Activated T-cell treated with anti-CD3 and anti-CD28 coated beads, Interleukin-2, amount 50 U/mL, for 4 hours (primary cell): Measurements from ENCODE around the gene LRRC4B. TPM values are rescaled to one million over a fixed set of nuclear protein-coding genes. Genes with fewer than 3 reads are reported as not detected.
A peak's percentile ranks its signal among the peaks of the same experiment; 100 is the strongest.
"Not testable (repeated sequence)": the region's sequence is repeated elsewhere in the genome, so short reads cannot be mapped to it uniquely, and the experiment has no call there.

Source experiments
- ATAC-seq, 2 donors: fragments of 200-7000 bp; cut with Tn5 transposase; one replicate each; pipeline ENCODE4 v1.10.0; 2021
- DNase-seq: peaks from one replicate; pipeline ENCODE4 v3.0.0-alpha.2; 2020
- H3K27me3 Mint-ChIP-seq: one replicate; pipeline ENCODE4 v1.8.0; 2021; ENCODE audit warnings: low read depth, mixed read lengths
- H3K36me3 Mint-ChIP-seq: one replicate; pipeline ENCODE4 v1.8.0; 2022; ENCODE audit warnings: mixed read lengths; ENCODE audit not compliant: insufficient read depth
- H3K4me1 Mint-ChIP-seq: one replicate; pipeline ENCODE4 v1.8.0; 2021; ENCODE audit warnings: low read depth, mixed read lengths
- H3K4me3 Mint-ChIP-seq: one replicate; pipeline ENCODE4 v1.8.0; 2021; ENCODE audit warnings: mild to moderate bottlenecking, moderate library complexity, mixed read lengths
- H3K9me3 Mint-ChIP-seq: one replicate; pipeline ENCODE4 v1.8.0; 2021; ENCODE audit warnings: mixed read lengths
- total RNA-seq, 3 donors: library from RNA; stranded (reverse); gene quantifications; one replicate each; pipeline ENCODE4 v1.2.1, GENCODE V29; 2021

The LRRC4B gene, protein sequence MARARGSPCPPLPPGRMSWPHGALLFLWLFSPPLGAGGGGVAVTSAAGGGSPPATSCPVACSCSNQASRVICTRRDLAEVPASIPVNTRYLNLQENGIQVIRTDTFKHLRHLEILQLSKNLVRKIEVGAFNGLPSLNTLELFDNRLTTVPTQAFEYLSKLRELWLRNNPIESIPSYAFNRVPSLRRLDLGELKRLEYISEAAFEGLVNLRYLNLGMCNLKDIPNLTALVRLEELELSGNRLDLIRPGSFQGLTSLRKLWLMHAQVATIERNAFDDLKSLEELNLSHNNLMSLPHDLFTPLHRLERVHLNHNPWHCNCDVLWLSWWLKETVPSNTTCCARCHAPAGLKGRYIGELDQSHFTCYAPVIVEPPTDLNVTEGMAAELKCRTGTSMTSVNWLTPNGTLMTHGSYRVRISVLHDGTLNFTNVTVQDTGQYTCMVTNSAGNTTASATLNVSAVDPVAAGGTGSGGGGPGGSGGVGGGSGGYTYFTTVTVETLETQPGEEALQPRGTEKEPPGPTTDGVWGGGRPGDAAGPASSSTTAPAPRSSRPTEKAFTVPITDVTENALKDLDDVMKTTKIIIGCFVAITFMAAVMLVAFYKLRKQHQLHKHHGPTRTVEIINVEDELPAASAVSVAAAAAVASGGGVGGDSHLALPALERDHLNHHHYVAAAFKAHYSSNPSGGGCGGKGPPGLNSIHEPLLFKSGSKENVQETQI
- total RNA-seq: not detected

- H3K9me3 Mint-ChIP-seq: no peaks in the 10 kb centered on the region
- ATAC-seq (no peak), DNase-seq (no peak)
- H3K4me3 Mint-ChIP-seq: no peak within 1 kb of the TSS
- no peaks in the 10 kb centered on the region for H3K36me3 Mint-ChIP-seq
- H3K27me3 Mint-ChIP-seq: peaks cover 61% of the 10 kb centered on the region
- peaks cover 14% of the 10 kb centered on the region for H3K4me1 Mint-ChIP-seq
Measured at GRCh38 chr19:50567882-50568727, at the start of gene LRRC4B. LRRC4B (minus strand) TSS chr19:50568435; CDS start chr19:50548838, 19,597 bp downstream.

GRCh38 chr19:50612504-50613404 lies 44.5 kb upstream of the LRRC4B start:
- not testable (repeated sequence) for ATAC-seq, H3K4me3 Mint-ChIP-seq, H3K36me3 Mint-ChIP-seq, H3K9me3 Mint-ChIP-seq, H3K4me1 Mint-ChIP-seq, DNase-seq
- peaks cover 19% of the 10 kb centered on the region for H3K27me3 Mint-ChIP-seq

DNA sequence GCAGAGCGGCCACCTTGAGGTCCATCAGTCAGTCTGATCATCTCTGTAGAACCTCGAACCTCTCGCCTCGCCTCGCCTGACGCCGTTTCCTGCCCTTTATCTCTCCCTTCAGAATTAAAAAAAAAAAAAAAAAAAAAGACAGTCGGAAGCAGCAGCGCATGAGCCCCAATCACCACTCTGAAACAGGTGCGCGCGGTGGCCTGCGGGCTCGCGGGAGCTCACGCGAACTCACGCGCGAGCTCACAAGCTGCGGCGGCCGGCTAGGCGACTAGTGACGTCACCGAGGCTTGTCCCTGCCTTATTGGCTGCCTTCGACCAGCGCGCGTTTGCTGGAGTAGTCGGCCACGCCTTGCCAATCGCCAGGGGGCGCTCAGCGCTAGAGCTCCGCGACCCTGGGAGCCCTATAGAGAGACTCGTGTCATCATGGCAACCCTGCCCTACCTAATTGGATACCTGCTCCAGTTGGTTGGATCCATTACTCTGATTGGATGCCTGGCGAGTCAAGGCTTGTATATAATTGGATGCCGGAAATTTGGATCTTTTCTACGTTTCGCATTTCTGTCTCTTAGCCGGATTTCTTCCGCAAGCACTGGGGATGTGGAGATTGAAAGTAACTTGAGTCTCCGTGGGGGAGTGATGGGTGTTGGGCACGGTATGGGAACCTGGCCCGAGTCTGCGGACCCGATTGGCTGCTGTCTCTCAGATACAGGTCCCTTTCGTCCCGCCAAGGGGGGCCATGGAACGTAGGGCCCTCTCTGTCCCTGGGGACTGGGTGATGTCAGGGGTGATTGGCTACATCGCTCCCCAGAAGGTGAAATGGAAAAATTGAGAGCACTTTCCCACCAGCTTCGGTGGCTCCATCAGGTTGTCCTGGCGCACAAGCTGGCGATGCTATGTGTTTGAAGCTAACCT lies 39.9 kb upstream of the LRRC4B start:
- no peaks in the 10 kb centered on the region for H3K36me3 Mint-ChIP-seq
- peak overlapping the region; percentile 55 for H3K4me3 Mint-ChIP-seq
- ATAC-seq: peak; percentile 92 to 93
- H3K4me1 Mint-ChIP-seq: peaks cover 7% of the 10 kb centered on the region
- peaks cover 35% of the 10 kb centered on the region for H3K27me3 Mint-ChIP-seq
- peaks cover 6% of the 10 kb centered on the region for H3K9me3 Mint-ChIP-seq
- DNase-seq: peak; percentile 53

DNA sequence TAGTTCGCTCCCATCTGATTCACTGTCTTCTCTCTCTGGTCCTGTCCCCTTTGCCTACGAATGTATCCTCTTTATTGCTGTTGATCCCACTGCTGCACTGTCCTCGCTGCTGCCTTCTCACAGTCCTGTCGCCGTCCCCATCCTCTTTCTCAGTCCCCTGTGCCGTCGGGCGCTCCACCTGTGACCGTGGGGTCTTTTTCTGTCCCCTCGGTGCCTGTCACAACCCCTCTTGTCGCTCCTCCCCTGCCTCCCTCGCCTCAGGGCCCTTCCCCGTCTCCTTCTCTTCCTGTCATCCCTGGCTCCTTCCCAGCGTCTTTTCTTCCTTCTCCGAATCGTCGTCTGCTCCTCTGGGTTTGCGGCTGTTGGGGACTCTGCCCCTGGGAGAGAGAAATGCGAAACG lies 39.2 kb upstream of the LRRC4B start:
- ATAC-seq: no peak
- Mint-ChIP-seq H3K9me3 (peaks cover 6% of the 10 kb centered on the region), H3K4me1 (peaks cover 7% of the 10 kb centered on the region), H3K4me3 (no peak overlapping the region), H3K27me3 (peaks cover 40% of the 10 kb centered on the region), H3K36me3 (no peaks in the 10 kb centered on the region)
- no peak for DNase-seq

GRCh38 chr19:50606059-50606836 lies 38.0 kb upstream of the LRRC4B start:
- peak; percentile 39 to 56 for ATAC-seq
- H3K9me3 Mint-ChIP-seq, H3K4me3 Mint-ChIP-seq, H3K4me1 Mint-ChIP-seq, H3K36me3 Mint-ChIP-seq, DNase-seq: not testable (repeated sequence)
- H3K27me3 Mint-ChIP-seq: peaks cover 50% of the 10 kb centered on the region

- H3K27me3 Mint-ChIP-seq: peaks cover 45% of the 10 kb centered on the region
- H3K9me3 Mint-ChIP-seq, DNase-seq, H3K36me3 Mint-ChIP-seq, H3K4me3 Mint-ChIP-seq, H3K4me1 Mint-ChIP-seq: not testable (repeated sequence)
- ATAC-seq: peak; percentile 38 to 44
Measured at GRCh38 chr19:50604264-50605073, 36.2 kb upstream of the LRRC4B start.

GRCh38 chr19:50602935-50603334 lies 34.7 kb upstream of the LRRC4B start:
- ATAC-seq (no peak), DNase-seq (no peak)
- Mint-ChIP-seq H3K4me1 (peaks cover 3% of the 10 kb centered on the region), H3K9me3 (no peaks in the 10 kb centered on the region), H3K36me3 (no peaks in the 10 kb centered on the region), H3K27me3 (peaks cover 41% of the 10 kb centered on the region), H3K4me3 (no peak overlapping the region)

GRCh38 chr19:50602496-50602895 lies 34.3 kb upstream of the LRRC4B start:
- Mint-ChIP-seq H3K27me3 (peaks cover 42% of the 10 kb centered on the region), H3K4me3 (no peak overlapping the region), H3K4me1 (peaks cover 3% of the 10 kb centered on the region), H3K9me3 (no peaks in the 10 kb centered on the region), H3K36me3 (no peaks in the 10 kb centered on the region)
- DNase-seq (no peak), ATAC-seq (no peak)

DNA sequence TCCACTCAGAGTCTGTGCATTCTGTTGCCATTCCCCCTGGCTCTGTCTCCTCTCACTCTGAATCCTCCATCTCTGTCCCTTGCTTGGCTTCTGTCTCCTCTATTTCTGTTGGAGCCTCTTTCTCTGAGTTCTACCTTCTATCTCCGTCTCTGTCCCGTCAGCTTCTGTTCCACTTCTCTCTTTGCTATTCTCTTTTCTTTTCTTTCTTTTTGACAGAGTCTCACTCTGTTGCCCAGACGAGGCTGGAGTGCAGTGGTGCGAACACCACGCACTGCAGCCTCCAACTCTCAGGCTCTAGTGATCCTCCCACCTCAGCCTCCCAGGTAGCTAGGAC lies 33.8 kb upstream of the LRRC4B start:
- Mint-ChIP-seq H3K36me3 (no peaks in the 10 kb centered on the region), H3K4me3 (no peak overlapping the region), H3K4me1 (no peaks in the 10 kb centered on the region)

DNA sequence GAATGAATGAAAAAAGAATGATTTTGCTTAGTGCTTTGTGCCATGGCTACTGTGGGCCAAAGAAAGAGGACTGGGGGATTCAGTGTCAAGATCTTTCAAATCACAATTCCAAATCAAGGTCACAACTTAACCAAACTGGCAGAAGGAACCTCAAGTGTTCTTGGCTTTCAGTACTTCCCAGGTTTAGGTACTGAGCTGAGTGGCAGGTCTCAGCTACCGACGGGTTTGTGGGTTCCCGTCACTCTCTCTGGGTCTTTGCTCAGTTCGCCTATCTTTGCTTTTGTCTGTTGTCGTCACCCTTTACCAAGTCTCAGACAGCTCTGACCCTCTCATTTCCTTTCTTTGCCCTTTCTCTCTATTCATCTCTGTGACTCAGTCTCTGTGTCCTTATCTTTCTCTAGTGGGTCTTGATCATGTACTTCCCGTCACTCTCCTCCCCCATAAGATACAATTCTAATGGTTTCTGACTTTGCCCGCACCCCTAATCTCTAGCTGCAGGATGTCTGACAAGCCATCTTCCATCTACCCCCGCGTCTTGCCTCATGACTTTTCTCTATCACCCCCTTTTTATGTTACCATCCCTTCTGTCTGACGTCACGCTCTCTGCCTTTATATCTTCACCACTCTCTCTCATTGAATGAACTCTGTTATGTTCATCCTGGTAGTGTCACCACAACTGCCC lies 33.3 kb upstream of the LRRC4B start:
- DNase-seq (no peak), ATAC-seq (peak in 1 of 2 donors; percentile 8)
- Mint-ChIP-seq H3K4me3 (no peak overlapping the region), H3K4me1 (no peaks in the 10 kb centered on the region), H3K9me3 (no peaks in the 10 kb centered on the region), H3K36me3 (no peaks in the 10 kb centered on the region), H3K27me3 (peaks cover 36% of the 10 kb centered on the region)

More for the DNA sequence above, 33.8 kb upstream of the LRRC4B start:
- Mint-ChIP-seq H3K9me3 (no peaks in the 10 kb centered on the region), H3K27me3 (peaks cover 39% of the 10 kb centered on the region)
- DNase-seq (no peak), ATAC-seq (no peak)

DNA sequence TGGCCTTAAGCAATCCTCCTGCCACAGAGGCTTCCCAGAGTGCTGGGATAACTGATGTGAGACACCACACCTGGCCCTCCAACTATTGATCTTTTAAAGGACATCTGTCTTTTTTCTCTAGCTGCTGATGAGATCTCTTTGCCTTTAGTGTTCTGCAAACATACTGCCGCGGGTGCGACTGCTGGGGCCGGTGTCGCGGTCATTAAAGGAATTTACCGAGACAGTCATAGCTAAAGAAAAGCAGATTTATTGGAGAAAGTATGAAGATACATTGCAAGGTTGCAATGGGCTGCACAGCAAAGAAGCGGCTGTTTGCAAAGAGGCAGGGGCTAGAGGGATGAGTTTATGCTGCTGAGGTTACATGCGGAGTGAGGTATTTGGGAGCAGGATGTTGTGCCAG lies 31.2 kb upstream of the LRRC4B start:
- DNase-seq: no peak
- no peak for ATAC-seq
- Mint-ChIP-seq H3K4me1 (no peaks in the 10 kb centered on the region), H3K27me3 (peaks cover 32% of the 10 kb centered on the region), H3K9me3 (no peaks in the 10 kb centered on the region), H3K36me3 (no peaks in the 10 kb centered on the region), H3K4me3 (no peak overlapping the region)
